HG03354 (cell line): Measurements from ENCODE around the gene JAGN1.

Experiments used
- ATAC-seq: cut with Tn5 transposase; IDR thresholded peaks from one replicate; pipeline ENCODE4 v1.9.1; 2021; ENCODE audit warnings: mild to moderate bottlenecking; ENCODE audit not compliant: unreplicated experiment, poor library complexity, severe bottlenecking

JAGN1 gene

GRCh38 chr3:9940746-9941145 lies 50.3 kb downstream of the JAGN1 start:
- ATAC-seq: no peak

DNA sequence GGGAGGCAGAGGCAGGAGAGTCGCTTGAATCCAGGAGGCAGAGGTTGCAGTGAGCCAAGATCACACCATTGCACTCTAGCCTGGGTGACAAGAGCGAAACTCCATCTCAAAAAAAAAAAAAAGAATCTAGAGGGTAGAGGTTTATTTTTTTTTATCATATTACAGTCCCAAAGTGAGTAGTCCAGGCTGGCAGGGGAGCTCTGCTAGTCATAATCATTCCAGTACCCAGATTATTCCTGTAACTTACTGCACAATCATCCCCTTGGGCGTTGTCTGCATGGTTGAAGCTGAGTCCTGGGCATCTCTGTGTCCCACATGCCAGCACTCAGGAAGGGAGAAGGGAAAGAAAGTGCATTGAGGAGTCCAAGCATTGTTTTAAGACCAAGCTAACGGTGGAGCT lies 51.8 kb downstream of the JAGN1 start:
- ATAC-seq: no peak

GRCh38 chr3:9942934-9943690 lies 52.7 kb downstream of the JAGN1 start:
- ATAC-seq: no peak
